GM21360 (cell line): ENCODE results near the gene RNASE9.
"Not testable (repeated sequence)": the region's sequence is repeated elsewhere in the genome, so short reads cannot be mapped to it uniquely, and the experiment has no call there.

ENCODE experiments used
- ATAC-seq: cut with Tn5 transposase; IDR thresholded peaks from one replicate; pipeline ENCODE4 v1.9.1; 2021; ENCODE audit warnings: mild to moderate bottlenecking, moderate library complexity; ENCODE audit not compliant: unreplicated experiment

The RNASE9 gene

DNA sequence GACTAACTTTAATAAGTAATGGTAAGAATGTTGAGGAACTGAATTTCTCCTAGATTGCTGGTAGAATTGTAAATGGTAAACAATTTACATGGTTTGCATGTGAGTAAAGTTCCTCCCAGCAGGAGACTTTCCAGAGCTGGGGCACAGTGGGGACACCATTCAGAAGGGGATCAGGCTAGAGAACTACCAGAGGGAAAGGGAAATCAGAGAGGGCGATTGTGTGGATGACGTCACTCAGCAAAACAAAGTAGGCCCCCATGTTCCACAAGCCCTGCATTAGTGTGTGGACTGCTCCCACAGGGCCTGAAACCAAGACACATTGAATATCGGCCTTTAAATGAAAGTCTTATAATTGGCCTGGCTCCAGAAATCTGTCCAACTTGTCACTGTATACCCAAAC, 17.5 kb upstream of the RNASE9 start:
- ATAC-seq: no peak

DNA sequence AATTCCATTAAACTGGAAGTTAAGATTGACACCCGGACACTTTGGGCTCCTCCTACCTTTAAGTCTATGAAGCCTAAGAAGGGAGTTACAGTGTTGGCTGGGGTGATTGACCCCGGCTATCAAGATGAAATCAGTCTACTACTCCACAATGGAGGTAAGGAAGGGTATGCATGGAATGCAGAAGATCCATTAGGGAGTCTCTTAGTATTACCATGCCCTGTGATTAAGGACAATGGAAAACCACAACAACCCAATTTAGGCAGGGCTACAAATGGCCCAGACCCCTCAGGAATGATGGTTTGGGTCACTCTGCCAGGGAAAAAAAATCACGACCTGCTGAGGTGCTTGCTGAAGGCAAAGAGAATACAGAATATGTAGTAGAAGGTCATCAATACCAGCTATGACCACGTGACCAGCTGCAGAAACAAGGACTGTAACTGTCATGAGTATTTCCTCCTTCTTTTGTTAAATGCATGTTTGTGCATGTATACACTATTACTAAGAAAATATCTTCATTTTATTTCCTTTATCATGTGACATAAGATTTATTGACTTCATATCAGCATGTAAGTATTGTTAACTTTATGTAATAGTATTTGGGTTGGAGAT, 11.6 kb upstream of the RNASE9 start:
- not testable (repeated sequence) for ATAC-seq

DNA sequence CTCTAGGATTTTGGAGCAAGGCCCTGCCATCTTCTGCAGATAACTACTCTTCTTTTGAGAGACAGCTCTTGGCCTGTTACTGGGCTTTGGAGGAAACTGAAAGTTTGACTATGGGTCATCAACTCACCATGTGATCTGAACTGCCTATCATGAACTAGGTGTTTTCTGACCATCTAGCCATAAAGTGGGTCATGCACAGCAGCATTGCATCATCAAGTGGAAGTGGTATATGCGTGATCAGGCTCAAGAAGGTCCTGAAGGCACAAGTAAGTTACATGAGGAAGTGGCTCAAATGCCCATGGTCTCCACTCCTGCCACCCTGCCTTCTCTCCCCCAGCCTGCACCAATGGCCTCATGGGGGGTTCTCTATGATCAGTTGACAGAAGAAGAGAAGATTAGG, 9.9 kb upstream of the RNASE9 start:
- ATAC-seq: not testable (repeated sequence)

DNA sequence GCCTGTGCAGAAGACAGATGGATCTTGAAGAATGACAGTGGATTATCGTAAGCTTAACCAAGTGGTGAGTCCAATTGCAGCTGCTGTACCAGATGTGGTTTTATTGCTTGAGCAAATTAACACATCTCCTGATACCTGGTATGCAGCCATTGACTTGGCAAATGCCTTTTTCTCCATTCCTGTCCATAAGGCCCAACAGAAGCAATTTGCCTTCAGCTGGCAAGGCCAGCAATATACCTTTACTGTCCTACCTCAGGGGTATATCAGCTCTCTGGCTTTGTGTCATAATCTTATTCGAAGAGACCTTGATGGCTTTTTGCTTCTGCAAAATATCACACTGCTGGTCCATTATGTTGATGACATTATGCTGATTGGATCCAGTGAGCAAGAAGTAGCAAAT, 9.0 kb upstream of the RNASE9 start:
- ATAC-seq: not testable (repeated sequence)

DNA sequence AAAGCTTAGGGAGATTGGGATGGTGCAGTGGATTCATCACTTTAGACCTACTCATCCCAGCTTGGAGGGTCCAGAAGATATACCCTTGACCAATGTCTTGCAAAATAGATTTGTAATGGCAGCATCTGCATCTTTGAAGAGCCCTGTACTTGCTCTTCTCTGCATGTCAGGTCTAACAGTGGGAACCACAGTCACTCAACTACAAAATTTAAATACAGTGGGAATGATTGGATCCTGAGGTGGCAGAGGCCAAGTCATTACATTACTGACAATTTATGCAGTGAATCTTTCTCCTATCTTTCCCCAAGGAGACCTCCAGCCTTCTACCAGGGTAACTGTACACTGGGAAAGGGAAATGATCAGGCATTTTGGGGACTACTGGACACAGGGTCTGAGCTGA, 8.2 kb upstream of the RNASE9 start:
- ATAC-seq: no peak

DNA sequence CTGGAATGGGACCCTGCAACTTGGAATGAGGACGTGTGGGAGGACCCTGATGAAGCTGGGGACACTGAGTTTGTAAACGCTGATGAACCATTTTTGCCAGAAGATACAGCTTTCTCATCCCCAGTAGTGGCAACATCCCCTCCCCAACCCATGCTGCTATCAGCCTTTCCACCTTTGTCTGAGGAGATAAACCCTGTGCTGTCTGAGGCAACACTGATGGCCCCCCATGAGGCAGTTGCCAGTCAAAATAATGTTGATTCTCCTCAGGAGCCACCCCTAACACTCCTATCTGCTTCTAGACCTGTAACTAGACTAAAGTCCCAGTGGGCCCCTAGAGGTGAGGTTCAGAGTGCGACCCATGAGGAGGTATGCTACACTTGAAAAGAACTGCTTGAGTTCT, 7.5 kb upstream of the RNASE9 start:
- no peak for ATAC-seq

DNA sequence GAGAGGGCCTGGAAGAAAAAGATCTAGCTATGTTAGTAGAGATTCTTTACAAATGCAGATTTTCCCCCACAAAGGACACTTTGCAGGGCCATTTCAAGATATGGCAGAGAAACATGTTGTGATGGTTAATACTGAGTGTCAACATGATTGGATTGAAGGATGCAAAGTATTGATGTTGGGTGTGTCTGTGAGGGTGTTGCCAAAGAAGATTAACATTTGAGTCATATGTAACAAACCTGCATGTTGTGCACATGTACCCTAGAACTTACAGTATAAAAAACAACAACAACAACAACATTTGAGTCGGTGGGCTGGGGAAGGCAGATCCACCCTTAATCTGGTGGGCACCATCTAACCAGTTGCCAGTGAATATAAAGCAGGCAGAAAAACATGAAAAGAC, 6.4 kb upstream of the RNASE9 start:
- ATAC-seq: not testable (repeated sequence)

DNA sequence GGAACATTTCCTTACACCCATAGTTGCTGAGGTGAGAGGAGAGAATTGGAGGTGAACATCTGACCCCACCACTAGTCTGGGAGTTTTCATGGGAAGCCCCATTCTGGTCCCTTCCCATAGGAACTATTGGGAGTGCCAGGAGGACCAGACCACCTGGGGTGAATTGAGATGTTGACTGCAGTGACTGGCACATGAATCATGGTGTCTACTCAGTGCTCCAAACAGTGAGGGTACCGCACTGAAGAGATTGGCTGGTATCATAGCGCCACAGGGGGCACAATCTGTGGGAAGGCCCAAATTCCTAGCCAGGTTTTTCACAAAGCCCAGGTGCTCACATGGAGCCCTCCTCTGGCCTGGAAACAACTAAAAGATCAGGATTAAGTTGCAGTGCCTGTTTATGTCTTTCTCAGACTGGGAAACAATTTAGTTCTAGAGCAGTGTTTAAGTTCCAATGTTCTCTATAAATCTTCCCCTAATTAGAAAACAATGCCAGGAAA, 3.7 kb upstream of the RNASE9 start:
- ATAC-seq: no peak

DNA sequence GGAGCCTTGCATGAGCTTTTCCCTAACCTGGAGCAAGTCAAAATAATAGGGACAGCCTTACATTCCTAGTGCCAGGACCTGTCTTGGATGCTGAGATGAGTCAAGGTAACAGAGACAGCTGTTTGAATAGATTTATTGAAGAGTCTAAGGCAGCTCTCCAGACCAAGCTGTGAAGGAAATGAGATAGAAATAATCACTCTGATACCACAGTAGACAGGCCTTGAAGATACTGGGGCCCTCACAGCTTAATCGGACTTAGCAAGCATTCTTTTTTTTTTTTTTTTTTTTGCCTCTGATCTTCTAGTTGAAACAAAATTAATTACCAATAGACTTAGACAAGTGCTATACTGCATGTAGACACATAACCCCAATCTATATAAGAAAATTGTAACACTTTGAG, 3.1 kb upstream of the RNASE9 start:
- ATAC-seq: no peak

DNA sequence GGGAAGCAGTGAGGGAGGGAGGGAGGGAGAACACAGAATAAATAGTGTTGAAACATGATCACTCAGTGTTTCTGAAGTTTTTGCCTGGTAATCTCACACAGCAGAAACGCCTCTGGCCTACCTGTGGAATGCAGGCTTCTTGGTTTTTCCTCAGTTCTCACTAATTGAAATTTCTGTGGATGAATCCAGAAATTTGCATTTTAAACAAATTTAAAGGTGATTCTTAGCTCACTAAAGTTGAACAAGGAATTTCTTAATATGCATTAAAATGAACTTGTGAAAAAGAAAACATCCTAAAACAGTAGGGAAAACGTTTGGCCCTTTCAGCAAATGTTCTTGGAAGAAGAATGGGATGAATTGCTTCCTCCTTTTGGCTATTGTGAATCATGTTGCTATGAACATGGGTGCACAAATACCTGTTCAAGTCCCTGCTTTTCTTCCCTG, 1.4 kb downstream of the RNASE9 start:
- no peak for ATAC-seq

DNA sequence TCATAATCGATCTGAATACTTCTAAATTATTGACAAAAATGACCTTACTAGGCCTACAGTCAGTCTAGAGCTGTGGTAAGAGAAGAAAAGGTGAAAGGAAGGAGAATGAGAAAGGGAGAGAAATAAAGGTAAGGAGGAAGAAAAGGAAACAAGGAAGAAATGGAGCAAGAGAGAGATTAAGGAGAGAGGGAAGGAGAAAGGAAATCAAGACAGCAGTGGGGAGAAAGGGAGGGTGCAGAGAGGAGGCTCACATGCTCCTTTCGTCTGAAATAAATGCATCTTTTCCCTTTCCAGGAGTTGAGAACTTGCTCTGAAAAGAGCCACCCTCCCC, 3.7 kb downstream of the RNASE9 start:
- ATAC-seq: no peak

DNA sequence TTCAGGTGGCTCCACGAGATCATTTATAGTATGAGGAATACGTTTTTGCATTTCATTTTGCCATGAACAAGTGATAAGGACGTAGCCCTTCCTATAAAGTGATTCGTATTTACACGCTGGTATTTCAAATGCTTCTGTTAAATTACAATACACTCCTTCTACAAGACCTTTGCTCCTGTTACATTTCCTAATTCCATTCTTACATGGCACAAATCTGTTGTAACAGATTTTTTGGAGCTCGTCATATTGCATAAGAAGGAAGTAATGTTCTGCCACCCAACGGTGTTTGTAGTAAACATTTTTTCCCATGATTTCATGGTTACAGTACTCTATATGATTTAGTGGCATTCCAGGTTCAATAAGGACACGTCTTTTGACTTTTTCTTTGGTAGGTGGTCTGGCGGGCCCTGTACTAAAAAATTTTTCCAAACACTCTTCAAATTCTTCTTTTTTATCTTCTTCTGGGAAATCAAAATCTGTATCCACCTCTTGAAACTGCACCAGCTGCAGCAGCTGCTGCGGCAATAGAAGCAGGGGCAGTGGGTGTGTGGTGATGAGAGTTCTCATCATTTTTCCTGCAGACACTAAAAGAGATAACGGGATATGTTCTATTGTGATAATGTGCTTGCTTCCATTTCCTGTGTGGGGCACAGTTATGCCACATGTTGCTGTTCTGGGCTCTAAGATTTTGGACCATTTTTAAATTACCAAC, 4.2 kb downstream of the RNASE9 start:
- ATAC-seq: no peak

DNA sequence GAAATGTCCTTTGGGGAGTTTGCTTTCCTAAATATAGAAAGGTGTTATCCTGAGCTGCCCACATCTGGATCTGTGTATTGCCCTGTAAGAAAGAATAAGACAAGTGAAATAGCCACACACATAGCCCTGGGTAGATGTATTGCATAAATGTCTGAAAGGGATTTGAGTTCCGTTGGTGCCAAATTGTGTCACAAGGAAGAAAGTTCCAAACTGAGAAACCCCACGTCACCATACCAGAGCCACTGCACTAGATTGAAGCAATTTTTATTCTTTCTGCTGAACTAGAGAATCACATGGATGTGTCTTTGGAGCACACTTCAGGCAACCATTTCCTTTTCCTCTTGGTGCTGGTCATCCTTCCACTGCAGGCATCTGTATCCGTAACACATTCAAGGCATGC, 5.0 kb downstream of the RNASE9 start:
- ATAC-seq: no peak

DNA sequence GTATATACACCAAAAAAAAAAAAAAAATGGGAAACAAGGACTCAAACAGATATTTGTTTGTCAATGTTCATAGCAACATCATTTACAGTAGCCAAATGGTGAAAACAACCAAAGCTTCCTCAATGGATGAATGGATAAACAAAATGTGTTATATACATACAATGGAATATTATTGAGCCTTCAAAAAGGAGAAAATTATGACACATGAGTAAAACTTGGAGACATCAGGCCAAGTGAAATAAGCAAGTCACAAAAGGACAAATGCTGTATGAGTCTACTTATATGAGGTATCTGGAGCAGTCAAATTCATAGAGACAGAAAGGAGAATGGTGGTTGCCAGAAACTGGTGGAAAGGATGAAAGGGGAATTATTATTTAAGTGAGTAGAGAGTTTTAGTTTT, 7.8 kb downstream of the RNASE9 start:
- no peak for ATAC-seq

DNA sequence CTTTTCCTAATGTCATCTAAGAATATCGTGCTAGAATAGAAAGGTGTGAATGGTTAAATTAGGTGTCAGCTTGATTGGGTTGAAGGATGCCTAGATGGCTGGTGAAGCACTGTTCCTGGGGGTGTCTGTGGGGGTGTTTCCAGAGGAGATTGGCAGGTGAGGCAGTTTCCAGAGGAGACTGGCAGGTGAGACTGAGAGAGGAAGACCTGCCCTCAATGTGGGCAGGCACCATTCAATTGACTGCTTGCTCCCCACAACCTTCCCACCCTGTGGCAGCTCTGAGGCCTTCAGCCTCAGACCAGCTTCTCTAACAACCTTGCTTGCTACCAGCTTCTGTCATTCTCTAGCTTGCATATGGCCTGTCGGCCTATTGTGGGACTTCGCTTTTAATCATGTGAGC, 9.2 kb downstream of the RNASE9 start:
- ATAC-seq: no peak

DNA sequence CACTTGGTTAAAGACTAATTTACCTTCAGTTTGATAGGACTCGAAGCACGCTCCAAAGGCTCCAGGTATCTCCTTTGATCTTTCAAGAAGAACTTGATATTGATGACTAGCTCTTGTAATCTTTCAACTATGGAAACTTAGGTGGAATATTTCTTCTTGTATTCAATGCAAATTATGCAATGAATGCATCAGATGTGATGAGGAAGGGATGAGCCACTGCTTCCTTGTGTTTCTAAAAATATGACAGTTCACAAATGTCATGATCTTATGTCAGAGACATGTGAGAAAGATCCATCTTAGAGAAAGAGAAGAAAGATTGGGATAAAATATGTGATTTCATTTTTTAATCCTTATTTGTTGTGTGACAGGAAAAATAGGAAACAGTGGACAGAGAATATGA, 9.9 kb downstream of the RNASE9 start:
- no peak for ATAC-seq

DNA sequence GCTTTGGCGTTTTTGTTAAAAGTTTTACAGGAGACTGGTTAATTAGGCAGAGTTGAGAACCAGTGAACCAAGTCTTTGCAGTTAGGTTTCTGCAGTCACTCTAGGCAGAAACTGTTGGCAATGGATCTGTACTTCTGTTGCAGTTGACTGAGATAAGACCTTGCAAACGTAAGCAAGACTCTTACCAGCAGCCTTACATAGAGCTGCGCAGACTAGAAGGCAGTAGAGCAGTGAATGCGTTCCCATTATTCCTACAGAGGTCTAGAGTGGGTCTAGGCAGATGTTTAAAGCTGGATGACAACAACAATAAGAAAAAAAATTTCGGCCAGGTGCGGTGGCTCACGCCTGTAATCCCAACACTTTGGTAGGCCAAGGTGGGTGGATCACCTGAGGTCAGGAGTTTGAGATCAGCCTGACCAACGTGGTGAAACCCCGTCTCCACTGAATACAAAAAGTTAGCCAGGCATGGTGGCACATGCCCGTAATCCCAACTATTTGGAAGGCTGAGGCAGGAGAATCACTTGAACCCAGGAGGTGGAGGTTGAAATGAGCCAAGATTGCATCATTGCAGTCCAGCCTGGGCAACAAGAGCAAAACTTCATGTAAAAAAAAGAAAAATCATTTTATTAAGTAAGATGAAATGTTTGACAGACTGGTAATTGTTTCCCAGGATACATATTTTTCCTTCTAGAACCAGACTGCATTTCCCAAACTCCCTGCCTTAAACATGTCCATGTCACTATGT, 12.3 kb downstream of the RNASE9 start:
- no peak for ATAC-seq

DNA sequence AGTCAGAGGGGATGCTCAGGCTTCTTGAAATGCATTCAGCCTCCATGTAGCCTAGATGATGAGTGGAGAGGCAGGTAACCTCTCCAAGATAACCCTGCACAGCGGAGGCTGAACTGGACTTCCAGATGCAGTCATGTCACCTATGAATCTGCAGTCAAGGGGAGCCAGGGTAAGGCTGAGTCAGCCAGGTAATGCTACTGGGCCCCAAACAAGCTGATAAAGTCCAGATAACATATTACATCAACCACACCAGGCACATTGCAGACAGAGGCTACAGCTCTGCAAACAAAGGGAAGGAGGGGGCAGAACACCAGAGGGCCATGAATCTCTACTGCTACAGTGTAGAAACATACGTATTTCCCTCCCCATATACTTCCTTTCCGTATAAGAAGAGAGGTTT, 14.0 kb downstream of the RNASE9 start:
- no peak for ATAC-seq

DNA sequence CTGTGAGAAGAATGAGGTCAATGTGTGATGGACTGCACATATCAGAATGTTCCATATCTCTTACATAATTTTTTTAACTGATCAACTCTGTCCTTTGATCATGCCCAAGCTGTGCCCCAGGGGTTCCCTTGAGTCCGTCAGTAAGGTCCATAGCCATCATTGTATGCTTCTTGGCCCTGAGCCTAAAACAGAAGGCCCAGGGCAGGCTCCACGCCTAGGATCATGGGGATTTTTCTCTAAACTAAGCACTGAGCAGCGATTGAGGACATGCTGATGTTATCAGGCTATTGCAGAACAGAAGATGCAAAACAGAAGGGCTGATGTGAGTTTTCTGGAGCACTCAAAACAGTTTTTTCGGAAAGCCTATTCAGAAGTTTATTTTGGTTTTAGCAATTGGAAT, 20.9 kb downstream of the RNASE9 start:
- ATAC-seq: no peak

DNA sequence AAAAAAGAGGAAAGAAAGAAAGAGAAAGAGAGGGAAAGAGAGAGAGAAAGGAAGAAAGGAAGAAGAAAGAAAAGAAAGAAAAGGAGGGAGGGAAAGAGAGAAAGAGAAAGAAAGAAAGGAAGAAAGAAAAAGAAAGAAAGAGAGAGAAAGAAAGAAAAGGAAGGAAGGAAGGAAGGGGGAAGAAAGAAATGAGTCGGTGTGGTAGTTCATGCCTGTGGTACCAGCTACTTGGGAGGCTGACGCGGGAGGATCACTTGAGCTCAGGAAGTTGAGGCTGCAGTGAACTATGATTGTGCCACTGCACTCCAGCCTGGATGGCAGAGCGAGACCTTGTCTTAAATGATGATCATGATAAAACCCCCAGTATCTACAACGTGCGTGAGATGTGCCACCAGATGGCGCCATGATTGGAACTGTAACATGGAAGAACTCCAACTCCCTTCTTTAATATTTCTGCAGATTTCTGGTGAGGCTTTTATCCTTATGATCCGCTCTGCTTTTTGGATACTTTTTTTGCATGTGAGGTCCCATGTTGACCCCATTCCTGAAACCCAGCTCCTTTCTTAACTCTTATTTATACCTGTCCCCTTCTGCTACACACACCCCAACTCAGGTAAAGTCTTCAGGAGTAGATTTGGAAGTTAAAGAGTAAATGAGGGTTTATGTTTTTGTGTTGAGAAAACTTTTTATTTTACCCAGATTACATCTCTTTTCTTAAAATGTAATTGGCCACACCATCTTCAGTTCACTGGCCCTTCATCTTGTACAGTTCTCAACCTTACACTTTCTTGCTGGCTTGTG, 29.9 kb downstream of the RNASE9 start:
- ATAC-seq: no peak

DNA sequence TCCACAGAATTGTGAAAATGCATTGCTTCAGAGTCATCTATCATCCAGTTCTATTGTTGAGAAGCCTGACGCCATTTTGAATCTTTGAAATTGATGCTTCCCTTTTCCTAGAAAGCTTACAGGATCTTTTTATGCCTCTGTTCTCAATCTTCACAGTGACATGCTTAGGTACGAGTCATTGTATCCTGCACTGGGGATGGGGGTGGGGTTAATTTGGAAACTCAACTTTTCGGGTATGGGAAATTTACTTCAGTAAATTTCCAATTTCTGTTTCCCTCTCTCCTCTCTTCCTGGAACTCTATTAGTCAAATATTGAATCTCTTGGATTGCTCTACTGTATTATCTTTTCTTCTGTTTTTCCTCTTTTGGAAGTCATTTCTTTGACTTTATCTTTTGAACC, 31.0 kb downstream of the RNASE9 start:
- ATAC-seq: no peak
